ENCODE data around the gene PTPMT1.
"Not testable (repeated sequence)": the region's sequence is repeated elsewhere in the genome, so short reads cannot be mapped to it uniquely, and the experiment has no call there.

PTPMT1 gene

DNA sequence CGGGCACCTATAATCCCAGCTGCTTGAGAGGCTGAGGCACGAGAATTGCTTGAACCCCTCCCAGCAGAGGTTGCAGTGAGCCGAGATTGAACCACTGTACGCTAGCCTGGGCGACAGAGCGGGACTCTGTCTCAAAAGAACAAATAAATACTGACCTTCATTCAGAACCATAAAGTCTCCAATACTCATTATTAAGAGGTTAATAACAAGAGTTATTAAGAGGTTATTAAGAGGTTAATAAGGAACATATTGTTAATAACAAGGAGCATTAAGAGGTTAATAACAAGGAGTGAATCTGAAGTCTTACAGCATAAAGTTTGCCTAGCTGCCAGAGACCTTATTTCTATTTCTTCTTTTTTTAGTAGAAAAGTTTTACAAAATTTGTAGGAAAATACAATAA lies 20.1 kb upstream of the PTPMT1 start:
- in situ Hi-C loops (cut with MboI; ENCODE audit: low sequenced_read_pairs): no loop called here

DNA sequence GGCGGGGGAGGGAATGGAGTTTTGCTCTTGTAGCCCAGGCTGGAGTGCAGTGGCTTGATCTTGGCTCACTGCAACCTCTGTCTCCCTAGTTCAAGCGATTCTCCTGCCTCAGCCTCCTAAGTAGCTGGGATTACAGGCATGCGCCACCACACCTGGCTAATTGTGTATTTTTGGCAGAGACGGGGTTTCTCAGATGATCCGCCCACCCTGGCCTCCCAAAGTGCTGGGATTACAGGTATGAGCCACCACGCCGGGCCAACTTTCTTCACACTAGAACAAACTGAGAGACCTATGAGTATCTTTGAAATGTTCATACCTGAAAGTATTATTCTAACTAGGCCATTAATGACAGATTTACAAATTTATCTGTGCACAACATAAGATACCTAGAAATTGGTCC lies 19.1 kb upstream of the PTPMT1 start:
- in situ Hi-C loops (cut with MboI; ENCODE audit: low sequenced_read_pairs): not testable (repeated sequence)

DNA sequence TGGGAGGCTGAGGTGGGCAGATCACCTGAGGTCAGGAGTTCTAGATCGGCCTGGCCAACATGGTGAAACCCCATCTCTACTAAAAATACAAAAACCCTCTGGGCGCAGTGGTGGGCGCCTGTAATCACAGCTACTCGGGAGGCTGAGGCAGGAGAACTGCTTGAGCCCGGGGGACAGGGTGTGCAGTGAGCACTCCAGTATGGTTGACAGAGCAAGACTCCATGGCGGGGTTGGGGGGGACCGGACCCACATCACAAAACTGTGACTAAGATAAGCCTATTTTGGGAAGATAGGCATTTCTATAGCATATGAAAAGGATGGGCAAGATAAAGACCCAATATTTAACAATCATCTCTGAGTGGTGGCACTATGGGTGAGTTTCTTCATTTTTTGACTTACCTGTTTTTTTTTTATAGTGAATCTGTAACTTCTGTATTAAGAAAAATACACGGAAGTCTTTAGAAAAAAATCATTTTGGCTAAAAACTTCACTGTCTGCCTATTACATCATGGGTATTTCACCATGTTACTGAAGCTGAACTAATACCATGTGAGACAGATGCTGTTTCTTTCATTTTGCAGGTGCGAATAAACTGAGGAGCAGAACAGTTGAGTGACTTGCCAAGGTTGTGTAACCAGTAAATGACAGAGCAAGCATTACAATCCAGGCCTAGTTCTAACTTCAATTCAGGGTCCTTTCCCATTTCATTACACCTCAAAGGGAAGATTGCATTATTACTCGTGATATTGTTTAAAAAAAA lies 14.9 kb upstream of the PTPMT1 start:
- in situ Hi-C loops (cut with MboI; ENCODE audit: low sequenced_read_pairs): no loop called here

DNA sequence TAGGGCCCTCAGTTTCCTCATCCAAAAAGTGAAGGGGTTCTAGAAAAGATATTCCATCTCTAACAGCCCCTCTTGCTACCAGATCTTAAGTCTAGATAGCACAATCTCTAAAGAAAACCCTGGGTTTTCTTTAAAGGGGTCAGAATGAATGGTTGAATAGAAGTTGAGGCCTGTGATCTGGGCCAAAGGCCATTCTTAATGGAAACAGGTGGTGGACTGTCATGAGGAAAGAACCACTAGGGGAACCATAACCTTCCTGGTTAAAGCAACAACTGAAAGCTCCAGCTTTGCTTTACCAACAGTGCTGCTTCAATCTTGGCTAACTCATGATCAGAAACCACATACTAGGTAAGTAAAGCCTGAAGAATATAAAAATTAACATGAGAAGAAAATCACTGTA lies 14.3 kb upstream of the PTPMT1 start:
- in situ Hi-C loops (cut with MboI; ENCODE audit: low sequenced_read_pairs): no loop called here

DNA sequence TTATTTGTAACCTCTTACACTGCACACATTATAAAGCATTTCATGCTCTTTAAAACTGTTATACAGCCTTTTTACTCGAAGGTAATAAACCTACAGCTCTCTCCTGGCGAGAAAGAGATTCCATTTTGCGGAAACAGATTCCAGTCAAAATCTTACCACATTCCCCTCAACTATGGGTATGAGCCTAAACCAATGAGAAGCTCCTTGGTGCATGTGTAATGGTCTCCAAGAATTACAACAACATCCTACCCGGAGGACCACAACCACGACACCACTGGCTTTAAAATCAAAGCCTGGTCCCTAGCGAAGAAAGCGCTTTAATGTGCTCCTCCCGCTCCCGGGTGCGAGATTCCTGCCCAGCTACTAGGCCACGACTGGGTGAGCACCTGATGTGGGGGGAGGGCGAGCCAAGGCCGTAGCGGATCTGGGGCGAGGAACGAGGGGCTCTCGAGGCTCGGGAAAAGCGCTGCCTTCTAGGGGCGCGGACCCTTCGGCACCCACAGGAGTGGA lies 13.3 kb upstream of the PTPMT1 start:
- in situ Hi-C loops (cut with MboI; ENCODE audit: low sequenced_read_pairs): no loop called here

DNA sequence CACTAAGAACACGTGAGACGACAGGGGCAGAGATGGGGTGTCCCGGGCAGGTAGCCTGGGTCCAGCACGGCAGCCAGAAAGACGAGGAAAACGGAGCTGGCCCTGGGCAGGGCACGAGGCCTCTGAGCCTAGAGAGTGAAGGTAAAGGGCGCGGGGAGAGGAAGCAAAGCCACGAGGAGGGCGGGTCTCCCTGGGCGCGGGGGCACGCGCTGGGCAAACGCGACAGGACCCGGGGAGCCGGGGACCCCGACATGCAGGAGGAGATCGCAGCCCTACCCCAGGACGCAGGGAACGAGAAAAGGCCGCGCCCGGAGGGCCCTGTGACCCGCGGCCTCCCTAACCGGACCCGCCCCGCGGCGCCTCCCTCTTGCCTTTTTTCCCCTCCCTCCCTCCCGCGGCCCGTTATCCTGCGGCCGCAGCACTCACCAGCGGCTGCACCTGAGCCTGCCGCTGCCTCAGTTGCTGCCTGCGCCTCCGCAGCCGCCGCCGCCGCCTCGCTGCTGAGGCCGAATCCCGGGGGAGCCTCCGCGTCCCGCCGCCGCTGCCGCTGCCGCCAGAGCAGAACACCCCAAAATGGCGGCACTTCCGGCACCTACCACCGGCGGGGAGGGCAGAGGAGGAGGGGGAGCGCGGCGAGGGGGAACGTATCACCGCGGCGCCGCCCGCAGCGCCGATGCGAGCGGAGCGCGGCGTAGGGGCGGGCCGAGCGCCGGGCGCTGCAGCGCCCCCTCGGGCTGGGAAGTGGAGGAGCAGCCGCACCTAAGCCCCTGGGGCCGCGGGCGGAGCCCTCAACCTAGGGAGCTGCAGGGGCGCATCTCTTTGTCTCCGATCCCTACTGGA lies 12.6 kb upstream of the PTPMT1 start, which contains the start of gene CELF1:
Gene CELF1, minus strand, starts transcription at position 567 of the 840 bp plus-strand sequence. CDS start 53,609 bp downstream, outside the sequence.
- in situ Hi-C loops (cut with MboI; ENCODE audit: low sequenced_read_pairs): no loop called here

DNA sequence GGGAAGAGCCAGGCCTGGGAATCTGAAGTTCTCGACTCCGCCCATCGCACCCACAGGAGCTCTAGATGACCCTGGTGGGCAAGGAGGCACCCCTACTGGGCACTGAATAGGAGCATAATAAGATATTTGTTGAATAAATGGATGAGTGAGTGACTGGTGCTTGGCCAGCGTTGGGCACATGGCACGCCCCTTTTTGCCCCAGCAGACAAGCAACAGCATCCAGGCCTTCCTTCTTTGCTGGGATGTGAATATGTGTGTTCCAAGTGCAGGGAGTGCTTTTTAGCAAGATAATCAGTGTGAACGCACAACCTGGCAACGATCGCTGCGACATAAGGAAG lies 12.0 kb upstream of the PTPMT1 start:
- in situ Hi-C loops (cut with MboI; ENCODE audit: low sequenced_read_pairs): no loop called here

DNA sequence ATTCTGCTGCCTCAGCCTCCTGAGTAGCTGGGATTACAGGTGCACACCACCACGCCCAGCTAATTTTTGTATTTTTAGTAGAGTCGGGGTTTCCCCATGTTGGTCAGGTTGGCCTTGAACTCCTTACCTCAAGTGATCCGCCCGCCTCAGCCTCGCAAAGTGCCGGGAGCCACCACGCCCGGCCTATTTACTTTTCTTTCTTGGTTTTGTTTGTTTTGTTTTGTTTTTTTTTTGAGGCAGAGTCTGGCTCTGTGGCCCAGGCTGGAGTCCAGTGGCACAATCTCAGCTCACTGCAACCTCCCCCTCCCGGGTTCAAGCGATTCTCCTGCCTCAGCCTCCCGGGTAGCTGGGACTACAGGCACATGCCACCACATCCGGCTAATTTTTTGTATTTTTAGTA lies 8.4 kb upstream of the PTPMT1 start:
- in situ Hi-C loops (cut with MboI; ENCODE audit: low sequenced_read_pairs): not testable (repeated sequence)

DNA sequence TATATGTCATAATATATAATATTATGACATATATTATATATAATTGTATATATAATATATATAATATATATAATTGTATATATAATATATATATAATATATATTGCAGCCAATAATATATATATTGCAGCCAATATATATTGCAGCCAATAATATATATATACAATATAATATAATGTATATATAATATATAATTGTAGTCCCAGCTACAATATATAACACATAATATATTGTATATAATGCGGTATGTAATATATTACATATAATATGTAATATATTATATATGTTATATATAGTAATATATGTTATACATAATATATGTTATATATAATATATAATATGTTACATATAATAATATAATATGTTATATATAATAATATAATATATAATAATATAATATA lies 6.7 kb upstream of the PTPMT1 start:
- in situ Hi-C loops (cut with MboI; ENCODE audit: low sequenced_read_pairs): no loop called here

DNA sequence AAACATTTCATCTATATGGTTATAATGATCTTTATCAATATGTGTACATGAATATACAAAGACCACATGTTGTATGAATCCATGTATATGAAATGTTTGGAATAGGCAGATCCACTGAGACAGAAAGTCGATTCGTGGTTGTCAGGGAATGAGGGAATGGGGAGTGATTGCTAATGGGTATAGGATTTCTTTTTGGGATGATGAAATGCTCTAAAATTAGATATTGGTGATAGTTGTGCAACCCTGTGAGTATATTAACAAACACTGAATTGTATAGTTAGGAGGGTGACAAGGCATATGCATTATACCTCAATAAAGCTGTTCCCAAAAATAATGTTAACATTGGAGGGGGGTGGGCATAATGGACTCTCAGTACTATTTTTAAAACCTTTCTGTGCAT lies 5.0 kb upstream of the PTPMT1 start:
- in situ Hi-C loops (cut with MboI; ENCODE audit: low sequenced_read_pairs): no loop called here

DNA sequence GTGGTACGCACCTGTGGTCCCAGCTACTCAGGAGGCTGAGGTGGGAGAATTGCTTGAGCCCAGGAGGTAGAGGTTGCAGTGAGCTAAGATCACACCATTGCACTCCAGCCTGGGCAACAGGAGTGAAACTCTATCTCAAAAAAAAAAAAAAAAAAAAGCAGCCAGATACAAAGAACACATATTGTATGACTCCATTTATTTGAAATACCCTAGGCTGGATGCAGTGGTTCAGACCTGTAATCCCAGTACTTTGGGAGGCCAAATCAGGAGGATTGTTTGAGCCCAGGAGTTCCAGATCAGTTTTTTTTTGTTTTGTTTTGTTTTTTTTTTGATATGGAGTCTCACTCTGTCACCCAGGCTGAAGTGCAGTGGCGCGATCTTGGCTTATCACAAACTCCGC lies 3.0 kb upstream of the PTPMT1 start:
- in situ Hi-C loops (cut with MboI; ENCODE audit: low sequenced_read_pairs): not testable (repeated sequence)

DNA sequence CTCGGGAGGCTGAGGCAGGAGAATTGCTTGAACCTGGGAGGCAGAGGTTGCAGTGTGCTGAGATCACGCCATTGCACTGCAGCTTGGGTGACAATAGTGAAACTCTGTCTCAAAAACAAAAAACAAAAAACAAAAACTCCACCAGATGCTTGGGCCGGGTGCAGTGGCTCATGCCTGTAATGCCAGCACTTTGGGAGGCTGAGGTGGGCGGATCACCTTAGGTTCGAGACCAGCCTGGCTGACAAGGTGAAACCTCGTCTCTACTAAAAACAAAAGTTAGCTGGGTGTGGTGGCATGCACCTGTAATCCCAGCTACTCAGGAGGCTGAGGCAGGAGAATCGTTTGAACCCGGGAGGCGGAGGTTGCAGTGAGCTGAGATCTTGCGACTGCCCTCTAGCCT lies 1.0 kb upstream of the PTPMT1 start:
- in situ Hi-C loops (cut with MboI; ENCODE audit: low sequenced_read_pairs): not testable (repeated sequence)

DNA sequence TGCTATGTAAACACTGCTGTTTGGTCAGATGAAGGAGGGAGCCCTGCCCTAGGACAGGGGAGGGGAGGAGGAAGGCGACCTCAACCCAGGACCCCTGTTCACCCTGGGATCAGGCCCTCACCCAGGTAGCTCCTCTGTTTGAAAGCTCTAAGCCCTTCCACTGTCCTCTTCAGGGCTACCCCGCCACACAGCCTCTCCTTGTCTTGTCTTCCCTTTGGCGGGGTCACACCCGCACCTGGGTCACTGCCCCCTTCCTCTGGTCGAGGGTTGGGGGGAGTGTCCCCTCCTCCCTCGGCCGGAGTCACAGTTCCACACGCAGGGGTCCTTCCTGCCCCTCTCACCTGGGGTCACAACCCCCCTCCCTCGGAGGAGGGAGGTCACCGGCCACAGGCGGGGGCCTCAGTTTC lies 463 bp upstream of the PTPMT1 start:
- in situ Hi-C loops (cut with MboI; ENCODE audit: low sequenced_read_pairs): no loop called here

DNA sequence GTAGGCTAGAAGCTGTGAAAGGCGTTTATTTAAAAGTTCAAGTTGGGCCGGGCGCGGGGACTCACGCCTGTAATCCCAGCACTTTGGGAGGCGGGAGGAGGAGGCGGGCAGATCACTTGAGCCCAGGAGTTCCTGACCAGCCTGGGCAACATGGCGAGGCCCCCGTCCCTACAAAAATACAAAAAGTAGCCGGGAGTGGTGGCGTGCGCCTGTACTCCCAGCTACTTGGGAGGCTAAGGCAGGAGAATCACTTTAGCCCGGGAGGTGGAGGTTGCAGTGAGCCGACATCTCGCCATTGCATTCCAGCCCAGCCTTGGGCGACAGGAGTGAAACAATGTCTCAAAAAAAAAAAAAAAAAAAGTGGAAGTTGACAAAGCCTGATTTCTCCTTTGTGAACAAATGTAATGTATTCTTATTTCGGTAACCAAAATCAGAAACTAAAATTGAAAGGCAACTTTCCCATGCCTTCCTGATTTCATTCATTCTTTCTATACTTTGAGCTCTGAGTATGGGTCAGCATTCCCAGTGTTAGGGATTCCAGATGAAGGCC lies 825 bp downstream of the PTPMT1 start:
- in situ Hi-C loops (cut with MboI; ENCODE audit: low sequenced_read_pairs): no loop called here

DNA sequence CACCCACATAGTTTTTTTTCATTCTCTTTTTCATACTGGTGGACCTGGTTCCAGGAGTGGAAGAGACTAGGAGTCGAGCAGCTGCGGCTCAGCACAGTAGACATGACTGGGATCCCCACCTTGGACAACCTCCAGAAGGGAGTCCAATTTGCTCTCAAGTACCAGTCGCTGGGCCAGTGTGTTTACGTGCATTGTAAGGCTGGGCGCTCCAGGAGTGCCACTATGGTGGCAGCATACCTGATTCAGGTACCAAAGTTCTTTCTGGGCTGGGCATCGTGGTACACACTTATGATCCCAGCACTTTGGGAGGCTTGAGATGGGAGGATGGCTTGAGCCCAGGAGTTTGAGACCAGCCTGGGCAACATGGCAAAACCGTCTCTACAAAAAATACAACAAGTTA lies 4.2 kb downstream of the PTPMT1 start:
- in situ Hi-C loops (cut with MboI; ENCODE audit: low sequenced_read_pairs): no loop called here

DNA sequence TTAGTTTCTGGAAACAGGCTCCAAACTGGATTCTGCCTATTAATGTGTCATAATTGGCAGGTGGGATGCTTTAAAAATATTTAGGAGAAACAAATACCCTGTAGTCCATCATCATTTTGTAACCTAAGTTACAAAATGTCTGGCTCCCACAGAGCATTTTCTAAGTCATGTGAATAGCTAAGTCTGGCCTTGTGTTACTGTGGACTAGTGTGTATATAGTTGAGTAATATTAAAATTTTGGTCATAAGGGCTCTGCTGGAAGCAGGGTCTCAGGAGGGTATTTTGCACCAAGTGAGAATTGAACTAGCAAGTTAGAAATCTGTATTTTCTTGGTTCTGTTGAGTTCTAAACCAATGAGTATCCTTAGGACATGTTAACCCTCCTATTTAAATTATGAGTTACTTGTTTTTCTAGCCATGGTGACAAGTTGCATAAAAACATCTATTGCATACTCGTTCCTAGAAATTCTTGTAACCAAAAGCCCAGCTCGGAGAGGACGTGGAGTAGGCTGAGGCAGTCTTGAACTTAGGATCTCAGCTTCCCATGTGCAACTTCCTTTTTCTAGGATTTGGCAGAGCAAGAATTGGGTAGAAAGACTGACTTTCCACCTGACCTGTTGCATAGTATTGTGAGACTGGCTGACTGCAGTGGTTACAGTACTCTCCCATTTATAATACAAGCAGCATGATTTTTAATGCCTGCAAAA lies 5.4 kb downstream of the PTPMT1 start:
- in situ Hi-C loops (cut with MboI; ENCODE audit: low sequenced_read_pairs): no loop called here

DNA sequence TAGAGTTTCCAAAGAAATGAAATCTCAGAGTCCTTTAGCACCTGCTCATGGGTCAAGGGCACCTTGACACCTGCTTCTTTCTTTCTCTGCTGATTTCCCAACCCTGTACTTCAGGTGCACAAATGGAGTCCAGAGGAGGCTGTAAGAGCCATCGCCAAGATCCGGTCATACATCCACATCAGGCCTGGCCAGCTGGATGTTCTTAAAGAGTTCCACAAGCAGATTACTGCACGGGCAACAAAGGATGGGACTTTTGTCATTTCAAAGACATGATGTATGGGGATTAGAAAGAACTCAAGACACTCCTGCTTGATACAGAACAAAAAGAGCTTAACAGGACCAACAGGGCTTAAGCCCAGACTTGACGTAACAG lies 5.9 kb downstream of the PTPMT1 start:
- in situ Hi-C loops (cut with MboI; ENCODE audit: low sequenced_read_pairs): no loop called here

DNA sequence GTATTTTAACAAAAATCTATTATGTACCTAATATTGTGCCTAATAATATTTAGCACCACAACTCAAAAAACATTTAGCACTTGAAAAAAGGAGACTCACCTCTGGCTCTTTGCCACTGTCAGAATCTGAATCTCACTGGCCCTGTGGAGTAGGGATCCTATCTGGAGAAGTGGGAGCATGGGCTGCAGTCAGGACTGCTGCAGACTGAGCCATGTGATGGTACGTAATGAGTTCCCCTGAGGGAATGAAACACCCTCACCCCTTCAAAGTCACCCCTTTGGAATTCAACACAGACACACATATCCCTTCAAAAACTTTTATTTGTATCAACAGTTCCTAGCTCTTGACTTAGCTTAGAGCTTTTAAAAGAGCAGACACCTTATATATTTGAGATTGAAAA lies 6.5 kb downstream of the PTPMT1 start:
- in situ Hi-C loops (cut with MboI; ENCODE audit: low sequenced_read_pairs): no loop called here

DNA sequence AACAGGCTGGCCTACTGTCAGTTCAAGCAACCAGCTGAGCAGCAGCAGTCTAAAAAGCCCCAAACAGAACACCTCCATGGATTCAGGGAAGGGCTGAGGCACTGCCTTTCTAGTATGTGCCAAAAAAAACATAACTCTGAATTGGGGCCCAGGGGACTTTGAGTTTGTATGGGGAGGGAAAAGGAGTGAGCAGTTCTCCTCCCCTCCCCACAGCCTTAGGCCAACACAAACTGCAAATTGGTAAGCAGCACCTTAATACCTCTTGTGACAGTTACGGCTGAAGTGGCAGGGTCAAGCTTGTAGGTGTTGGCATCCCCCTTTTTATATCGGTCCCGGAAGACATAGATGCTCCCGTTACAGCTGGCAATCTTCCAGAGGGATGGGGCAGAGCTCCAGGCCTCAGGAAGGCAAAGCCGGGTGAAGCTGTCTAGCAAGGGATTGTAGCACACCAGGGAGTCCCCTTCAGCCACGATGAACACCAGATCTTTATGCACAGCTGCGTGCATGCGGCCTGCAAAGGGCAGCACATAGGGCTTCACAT lies 7.4 kb downstream of the PTPMT1 start:
- in situ Hi-C loops (cut with MboI; ENCODE audit: low sequenced_read_pairs): no loop called here

DNA sequence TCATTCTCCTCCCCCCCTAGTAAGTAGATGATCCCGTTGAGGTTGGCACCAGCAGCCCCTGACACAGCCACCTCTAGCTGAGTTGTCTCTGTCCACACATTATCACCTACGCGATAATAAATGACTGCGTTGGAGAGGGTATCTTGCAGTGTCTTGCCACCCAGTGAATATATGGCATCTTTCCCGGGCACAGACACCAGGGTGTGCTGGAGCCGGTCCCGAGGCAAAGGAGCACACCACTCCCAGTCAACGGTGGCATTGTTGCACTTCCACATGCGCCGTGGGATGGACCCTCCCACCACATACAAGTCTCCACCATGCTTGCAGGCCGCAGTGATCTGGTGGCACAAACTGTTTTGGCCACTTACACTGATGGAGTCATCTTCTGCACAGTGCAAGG lies 7.9 kb downstream of the PTPMT1 start:
- in situ Hi-C loops (cut with MboI; ENCODE audit: low sequenced_read_pairs): no loop called here

DNA sequence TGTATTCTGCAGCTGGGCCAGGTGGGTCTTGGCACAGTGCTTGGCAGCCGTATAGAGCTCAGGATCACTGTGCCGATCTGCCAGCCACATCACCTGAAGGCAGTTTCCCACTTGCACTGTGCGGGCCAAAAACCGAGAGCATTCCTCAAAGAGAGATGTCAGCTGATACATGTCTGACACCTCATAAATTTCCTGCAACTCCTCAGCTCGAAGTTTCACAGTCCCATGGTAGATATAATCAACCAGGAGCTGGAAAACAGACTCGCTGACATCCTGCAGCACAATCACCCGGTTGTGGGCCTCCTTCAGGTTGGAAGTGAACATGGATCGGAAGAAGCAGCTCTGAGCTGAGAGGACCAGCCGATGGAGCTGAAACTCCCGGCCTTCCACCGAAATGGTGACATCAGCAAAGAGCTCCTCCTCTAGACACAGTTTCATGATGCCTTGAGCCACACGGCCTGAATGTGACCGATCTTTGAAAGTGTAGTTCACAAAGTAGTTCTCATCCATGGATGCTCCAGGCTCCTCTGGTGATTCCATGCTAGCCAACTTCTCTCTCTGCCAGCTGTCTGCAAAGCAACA lies 12.2 kb downstream of the PTPMT1 start:
- in situ Hi-C loops (cut with MboI; ENCODE audit: low sequenced_read_pairs): no loop called here
